IPS-NIHi11 (cell line): Measurements from ENCODE around the gene HES7.
"Not testable (repeated sequence)": the region's sequence is repeated elsewhere in the genome, so short reads cannot be mapped to it uniquely, and the experiment has no call there.

Experiments used
- DNase-seq: peaks from one replicate; pipeline ENCODE4 v3.0.0; 2012; ENCODE audit warnings: mixed read lengths, low spot score

Gene HES7

DNA sequence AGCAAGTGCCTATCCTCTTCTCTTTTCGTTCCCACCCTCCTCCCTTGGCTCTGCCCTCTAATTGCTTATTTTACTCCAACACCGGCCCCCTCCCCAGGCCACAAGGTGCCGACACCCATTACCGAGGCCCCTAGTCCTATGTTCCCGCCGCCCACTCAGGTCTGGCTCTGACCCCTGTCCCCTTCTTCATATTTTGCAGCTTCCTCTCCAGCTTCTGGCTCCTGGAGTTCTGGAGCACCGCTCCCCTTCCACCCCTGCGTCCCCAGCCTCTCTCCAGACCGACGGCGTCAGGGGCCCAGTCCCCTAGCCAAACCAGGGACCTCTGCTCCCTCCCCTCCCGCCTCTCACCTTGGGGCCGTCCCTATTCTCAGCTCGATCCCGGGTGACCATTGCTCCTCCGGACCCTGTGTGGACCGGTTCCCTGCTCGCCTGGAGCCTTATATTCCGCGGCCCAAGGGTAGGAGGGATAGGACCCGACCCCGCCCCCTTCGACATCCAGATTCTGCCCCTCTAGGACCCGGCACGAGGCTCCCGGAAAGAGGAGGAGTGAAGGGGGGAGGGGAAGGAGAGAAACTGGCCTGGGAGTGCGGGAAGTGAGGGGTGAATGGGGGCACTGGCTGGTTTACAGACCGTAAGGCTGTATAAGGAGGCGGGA is at the start of gene HES7:
Gene HES7 (minus strand): TSS at position 412 of the 655 bp plus-strand sequence. CDS start 22 bp downstream, at position 390.
- DNase-seq: peak; percentile 54

DNA sequence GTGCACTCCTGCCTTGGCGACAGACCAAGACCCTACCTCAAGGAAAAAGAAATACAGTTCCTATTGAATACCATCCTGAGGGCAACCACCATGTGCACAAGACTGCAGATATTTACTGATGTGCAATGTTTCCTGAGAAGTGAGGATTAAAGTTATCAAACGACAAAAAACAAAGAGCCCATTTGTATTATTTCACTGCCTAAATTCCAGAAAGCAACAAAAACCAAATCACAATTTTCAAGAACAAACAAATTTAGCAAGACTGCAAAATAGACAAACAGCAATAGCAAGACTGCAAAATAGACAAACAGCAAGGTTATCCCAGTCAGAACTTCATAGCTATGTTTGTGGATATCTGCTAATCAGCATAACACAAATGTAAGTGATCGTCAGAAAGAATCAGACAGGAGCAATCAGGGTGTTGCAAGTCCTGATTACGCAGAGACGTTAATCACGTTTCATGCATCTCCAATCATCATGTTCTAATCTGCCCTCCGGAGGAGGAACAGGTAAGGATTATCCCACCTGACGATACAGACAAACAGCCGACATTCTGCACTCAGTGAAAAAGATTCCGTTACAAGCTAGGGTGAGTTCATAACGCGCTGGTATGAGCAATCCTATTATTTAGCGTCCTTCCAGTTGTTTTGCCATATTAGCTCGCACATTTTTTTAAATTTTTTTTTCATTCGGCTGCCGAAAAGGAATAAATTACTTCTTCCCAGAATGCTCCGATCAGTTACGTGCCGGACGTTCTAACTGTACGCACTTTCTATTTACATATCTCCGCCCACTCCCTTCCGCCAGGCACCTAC is 49.4 kb upstream of the HES7 start:
- peak; percentile 68 for DNase-seq

DNA sequence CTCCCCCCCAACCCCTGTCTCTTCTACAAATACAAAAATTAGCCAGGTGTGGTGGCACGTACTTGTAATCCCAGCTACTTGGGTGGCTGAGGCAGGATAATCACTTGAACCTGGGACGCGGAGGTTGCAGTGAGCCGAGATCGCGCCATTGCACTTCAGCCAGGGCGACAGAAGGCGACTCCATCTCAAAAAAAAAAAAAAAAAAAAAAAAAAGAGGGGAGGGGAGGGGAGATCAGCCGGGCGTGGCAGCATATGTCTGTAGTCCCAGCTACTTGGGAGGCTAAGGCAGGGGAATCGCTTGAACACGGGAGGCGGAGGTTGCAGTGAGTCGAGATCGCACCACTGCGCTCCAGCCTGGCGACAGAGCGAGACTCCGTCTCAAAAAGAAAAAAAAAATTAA is 46.3 kb upstream of the HES7 start:
- DNase-seq: not testable (repeated sequence)

DNA sequence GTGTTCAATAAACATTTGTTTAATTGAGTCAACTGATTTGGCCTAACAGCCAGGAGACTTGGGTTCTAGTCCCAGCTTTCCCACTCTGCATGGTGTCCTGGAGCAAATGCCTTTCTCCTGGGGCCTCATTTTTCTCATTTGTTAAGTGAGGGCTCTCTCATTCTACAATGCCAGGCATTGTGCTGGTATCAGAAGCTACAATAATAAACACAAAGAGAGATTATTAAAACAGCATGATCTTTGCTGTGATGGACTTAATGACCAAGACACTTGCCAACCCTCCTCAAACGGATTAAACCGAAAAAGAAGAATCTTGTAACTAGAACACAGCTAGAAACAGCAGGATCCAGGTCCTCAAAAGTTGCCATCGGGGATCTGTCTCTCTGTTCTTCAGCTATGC is 43.6 kb upstream of the HES7 start:
- DNase-seq: no peak

DNA sequence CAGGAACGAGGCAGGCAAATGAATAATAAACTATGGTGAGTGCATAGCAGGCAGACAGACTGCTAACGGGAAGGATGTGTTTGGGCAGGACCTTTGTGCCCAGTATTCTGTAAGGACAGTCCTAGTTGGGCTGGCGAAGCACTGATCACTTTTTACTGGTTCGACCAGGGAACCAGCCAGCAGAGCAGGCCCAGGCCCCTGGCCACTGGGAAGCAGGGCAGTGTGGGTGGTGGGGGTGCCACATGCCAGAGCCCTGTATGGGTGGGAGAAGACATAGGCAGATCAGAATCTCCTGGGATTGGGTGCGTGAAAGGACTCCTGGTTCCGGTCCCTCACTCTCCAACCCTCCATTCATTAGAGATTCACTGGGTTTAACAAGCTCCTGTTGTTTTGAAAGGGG is 42.8 kb upstream of the HES7 start:
- no peak for DNase-seq

DNA sequence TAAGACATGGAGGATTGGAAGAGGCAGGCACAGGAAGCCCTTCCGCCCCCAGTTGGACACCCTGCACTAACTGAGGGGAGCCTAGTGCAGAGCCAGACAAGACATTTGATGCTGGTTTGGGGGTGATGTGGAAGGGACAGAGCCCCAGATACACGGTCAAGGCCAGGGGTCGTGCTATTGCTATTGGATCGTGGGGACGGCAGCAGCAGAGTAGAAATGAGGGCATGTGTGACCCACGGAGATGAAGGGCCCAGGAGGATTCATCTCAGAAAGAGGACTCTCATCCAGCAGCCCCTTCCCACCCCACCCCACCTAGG is 40.9 kb upstream of the HES7 start:
- no peak for DNase-seq

DNA sequence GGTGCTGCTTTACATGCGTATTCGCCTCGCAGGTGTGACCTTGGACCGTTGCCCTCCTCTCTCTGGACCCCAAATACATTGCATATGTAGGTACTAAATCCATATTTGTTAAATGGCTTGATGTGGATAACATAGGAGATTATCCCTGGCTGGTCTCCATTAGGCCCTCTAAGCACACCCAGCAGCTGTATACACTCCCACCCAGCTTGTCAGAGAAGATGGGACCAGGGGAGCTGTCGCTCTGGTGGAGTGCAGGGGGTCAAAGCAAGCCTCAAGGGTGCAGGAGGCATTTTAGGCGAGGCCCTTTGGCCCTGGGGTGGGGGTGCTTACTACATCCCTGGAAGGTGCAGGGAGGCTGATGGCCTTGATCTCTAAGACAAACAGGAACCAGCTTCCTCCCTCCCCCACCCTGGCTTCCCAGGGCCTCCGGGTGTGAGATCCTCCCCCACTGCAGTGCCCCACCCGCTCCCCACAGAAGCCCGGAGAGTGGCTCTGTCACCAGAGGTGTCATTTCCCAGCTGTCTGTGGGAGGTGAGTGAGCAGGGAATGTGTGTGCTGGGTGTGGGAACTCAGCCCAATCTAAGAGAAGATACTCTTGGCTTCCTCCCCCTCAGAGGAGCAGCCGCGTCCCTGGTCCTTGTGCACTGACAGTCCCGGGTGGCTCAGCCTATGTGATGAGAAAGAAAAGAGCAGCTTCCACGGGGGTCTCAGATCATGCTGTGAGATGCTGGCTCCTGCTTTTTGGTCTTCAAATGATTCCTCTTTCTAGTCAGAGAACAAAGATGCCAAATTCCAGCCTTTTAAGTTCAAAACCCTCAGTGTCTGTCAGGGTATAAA is 40.3 kb upstream of the HES7 start:
- no peak for DNase-seq

DNA sequence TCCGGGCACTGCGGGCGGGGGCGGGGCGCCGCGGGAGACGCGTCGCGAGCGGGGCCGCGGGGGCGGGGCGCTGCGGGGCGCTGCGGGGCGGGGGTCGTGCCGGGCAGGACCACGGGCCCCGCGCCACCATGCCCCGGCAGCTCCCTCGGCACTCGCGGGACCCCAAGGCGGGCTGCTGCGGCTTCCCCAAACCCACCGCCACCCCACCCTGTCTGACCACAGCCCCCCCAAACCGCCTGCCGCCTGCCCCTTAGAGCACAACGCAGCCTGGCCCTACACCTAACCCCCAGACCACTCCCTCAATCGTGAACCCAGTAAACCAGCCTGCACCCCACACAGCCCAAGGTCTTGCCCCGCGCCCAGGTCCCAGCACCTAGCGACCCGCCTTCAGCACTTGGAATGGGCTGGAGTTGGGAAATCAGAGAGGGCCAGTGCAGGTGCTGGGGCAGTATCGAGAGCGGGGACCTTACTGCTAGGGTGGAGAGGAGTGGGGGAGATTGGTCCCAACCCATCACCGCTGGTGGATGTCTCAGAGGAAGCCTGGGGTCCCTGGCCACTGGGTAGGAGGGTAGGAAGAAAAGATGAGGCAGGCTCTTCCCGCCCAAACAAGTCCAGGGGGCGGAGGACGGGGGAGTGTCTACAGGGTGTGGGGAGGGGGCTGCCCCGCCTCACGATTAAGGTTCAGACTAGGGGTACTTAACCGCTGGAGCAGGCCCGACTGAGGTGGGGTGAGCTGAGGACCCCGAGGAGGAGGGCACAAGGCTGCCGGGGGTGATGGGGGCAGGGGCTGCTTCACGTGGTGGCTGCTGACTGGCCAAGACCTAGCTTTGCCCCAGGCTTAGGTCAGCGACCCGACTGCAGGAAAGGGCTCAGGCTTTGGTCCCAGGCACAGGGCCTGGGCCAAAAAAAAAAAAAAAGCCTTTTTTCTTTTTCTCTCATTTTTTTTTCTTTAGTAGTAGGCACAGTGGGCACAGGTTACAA is 39.4 kb upstream of the HES7 start:
- peak; percentile 74 for DNase-seq

DNA sequence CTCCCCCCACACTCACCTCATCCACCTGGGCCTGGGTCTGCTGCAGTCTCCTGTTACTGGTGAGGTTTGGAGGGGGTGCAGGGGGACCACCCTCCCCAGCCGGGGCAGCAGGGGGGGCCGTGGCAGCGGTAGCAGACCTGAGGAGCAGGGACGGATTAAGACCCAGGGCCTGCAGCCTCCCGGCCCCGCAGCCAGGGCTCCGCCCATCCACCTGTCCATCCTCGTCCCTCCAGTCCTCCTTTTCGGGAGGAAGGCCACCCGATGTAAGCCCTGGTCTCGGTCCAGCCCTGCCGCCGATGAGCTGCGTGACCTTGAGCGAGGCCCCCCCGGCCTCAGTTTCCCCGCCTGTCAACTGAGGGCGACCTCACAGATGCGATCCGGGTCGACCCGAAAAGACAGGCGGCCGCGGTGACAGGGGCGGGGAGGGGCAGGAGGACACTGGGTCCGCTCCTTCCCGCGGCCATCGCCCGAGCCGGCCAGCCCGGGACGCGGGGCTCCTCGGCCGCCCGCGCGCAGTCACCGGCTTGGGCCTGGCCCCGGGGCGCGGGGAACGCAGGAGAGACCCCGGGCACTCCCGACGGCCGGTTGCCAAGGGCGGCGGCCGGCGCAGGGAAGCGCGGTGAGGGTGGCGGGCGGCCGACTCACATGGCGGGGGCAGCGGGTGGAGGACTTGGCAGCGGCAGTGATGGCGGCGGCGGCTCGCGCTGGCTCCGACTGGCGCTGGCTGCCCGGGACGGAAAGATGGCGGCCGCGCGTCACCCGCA is 38.5 kb upstream of the HES7 start, which contains the start of gene VAMP2:
Gene VAMP2 (minus strand): TSS at position 716 of the 764 bp plus-strand sequence. CDS start 69 bp downstream, at position 647.
- no peak for DNase-seq

DNA sequence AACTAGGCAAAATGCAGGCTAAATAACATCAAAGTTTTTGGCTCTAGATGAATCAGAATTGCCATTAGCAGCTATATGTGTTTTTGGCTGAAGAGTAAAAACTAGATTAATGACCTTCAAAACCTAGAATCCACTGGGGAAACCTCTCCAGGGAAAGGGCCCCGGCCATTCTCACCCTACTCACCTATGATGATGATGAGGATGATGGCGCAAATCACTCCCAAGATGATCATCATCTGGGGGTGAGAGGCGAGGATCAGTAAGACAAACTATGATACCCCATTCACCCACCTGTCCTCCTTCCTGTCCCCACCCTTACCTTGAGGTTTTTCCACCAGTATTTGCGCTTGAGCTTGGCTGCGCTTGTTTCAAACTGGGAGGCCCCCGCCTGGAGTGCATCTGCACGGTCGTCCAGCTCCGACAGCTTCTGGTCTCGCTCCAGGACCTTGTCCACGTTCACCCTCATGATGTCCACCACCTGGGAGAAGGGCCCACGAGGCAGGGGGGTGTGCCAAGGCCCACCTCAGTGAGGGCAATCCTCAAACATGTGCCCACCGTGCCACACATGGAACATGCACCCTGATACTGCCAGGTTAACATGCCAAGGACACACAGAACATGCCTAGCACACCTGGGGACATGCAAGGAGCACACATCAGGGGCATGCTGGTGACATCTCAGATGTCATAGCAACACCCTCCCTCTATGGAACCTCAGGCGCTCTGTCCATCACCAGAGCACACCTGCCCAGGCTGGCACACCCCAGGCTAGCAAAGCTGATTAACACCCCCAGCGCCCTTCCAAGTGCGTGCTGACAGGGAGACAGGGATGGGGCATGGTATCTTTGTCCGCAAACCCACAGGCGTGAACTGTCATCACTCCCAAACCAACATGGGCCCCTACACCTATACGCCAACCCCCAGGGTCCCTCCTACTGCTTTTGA is 37.7 kb upstream of the HES7 start:
- DNase-seq: no peak

DNA sequence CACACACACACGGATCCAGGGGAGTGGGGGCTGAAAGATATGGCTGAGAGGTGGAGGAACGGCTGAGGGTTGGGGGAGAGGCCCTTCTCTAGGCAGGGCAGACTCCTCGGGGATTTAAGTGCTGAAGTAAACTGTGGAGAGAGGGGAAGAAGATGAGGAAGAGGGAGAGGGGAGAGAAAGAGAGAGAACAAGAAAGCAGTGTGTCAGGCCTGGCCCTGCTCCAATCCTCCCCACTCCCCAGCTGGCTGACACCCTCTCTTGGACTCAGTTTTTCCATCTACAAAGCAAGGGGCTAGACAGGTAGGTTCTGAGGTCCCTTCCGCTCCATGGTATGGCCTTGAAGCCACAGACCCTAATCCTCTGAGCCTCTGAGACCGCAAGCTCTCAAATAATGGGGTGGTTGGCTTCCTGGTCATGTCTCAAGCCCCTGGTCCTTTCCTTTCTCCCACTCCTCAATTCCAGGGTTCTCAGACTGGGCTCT is 36.9 kb upstream of the HES7 start:
- no peak for DNase-seq

DNA sequence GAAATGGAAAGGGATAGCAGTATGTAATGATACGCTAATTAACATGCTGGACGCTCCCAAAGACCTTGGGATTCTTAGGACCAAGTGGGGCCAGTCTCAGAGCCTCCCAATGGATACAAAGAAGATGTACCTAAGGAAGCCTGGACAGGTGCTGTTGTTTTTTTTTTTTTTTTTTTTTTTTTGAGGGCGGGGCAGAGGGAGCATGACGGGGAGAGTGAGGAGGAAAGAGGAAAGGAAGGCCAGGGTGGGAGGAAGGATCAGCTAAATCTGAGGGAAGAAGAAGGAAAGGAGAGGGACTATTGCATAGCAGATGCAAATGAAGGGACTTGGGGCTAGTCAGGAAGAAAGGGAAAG is 36.3 kb upstream of the HES7 start:
- DNase-seq: no peak

DNA sequence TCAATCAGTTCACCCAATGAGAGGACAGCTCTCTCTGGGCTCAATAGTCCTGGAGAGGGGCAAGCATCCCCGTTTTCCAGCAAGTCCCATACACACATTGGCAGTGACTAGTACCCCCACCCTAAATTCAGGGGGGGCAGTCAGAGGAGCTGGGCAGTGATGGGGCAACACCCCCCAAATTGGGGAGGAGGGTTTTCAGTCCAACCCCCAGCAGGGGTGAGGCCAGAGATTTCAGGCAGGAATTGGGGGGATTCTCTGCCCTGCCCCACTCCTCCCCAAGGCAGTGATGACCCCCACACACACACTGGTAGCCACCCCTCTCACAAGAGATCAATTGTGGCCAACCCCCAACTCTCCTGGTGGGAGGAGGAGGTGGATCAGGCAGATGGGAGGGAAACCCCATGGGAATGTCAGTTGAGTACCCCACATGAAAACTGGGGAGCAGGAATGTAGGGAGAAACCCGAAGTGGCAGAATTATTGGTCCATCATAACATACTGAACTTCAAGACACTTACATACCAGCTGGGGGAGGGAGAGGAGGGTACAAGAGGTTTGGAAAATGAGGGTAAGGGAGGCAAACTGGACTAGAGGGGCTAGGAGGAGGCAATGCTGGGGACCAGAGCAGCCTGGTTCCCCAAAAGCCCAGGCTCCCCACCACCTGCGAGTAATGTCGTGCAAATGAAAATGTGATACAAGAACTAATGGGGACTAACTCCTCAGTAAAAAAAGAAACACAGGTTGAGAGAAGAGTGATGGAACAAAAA is 35.7 kb upstream of the HES7 start:
- no peak for DNase-seq

DNA sequence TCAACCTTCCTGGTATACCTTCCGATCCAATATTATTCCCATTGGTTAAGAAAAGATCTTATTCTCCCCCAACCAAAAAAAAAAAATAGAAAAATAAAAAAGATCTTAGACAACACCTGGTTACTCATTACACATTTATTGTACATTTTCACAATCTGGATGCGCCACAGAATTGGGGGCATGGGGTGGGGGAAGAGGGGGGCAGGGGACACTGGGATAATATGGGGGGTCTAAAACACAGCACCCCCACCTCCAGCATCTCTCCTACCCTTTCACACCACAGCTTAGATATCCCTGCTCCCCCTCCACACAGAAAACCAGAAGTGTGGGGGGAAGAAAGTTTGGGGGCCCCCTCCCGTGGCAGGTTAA is 35.1 kb upstream of the HES7 start:
- no peak for DNase-seq

DNA sequence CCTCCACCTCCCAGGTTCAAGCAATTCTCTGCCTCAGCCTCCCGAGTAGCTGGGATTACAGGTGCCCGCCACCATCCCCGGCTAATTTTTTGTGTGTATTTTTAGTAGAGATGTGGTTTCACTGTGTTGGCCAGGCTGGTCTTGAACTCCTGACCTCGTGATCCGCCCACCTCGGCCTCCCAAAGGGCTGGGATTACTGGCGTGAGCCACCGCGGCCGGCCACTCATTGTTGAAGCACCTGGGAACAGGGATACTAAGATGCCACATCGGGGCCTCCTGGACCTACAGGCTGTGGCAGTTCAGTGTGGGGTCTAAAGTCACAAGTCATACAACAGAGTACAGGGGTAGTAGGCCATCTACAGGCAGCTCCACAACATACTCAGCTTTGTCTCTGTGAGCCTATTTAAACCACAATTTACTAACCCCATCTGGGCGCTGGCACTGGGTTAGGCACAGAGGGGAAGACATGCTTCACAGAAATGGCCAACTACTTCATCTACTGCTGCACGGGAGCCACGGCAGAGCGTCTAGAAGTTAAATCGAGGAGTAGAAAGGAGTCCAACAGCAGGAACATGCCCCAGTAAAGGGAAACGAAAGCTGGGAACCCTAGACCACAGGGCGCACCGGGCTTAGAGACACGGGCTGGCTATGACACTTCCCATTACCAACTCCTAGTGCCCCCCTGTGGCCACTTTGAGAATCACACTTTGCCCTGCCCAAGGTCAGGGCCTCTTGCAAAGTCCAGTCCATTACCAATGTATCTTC is 34.5 kb upstream of the HES7 start:
- peak; percentile 67 for DNase-seq

DNA sequence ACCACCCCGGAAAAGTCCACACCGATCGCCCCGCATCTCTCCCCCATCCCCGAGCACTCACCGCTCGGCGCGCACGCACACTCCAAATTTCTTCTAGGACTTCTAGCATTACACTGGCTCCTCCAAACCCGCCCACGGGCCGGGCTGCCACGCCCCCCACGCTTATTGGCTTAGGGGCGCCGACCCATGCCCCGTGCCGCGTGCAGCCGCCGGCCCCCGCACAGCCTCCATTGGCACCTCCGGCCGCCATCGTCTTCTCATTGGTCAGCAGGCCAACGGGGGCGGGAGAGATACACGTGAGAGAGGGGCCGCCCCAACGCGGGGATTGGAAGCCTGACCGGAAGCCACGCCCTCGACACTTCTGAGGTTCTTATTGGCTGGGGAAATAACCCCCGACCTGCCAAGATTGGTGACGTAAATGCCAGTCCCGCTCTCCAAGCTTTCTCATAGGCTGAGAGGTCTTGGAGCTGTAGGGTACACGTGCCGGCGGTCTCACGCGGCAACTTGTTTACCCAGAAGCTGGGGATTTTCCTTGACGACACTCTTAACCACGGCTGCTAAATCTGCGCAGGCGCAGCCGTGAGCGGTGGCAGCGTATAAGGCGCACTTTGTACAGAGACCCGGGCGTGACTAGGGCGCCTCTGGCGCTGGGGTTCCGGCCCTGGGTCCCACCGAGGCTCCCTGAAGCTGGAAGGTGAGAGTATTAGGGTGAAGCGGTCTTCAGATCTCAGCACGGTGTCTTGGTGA is 32.5 kb upstream of the HES7 start:
- peak; percentile 89 for DNase-seq

DNA sequence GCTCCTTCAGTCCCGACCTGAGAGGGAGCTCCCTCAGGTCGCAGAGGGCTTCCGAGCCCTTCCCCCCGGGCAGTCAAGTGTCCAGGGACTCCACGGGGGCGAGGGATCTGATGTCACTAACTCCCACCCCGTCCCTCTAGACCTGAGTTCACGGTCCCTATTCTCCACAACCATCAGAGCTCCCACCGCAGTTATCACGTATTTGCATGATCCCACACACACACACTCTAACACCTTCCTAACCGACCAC is 32.0 kb upstream of the HES7 start:
- no peak for DNase-seq
